Heart left ventricle (tissue), 16 donors: ENCODE data around the gene RBM44. TPM values are rescaled to one million over a fixed set of nuclear protein-coding genes. Genes with fewer than 3 reads are reported as not detected.

Experiments used
- ATAC-seq, 4 donors: fragments of 200-7000 bp; cut with Tn5 transposase; one replicate each; pipeline ENCODE4 v1.9.1; 2020 to 2022; ENCODE audit warnings: moderate library complexity in 4 of 4, mild to moderate bottlenecking in 3 of 4, moderate number of reproducible peaks in 1 of 4
- DNase-seq, 5 donors: peaks; one replicate each; pipeline ENCODE4 v3.0.0-alpha.2; 2020
- H3K27ac ChIP-seq, 12 donors: fragments of 200-600 bp; sonication (generic) in 4 of 12; one replicate each; pipeline versions ENCODE4 v1.5.0 to v1.8.0; 2016 to 2022; ENCODE audit warnings: mild to moderate bottlenecking in 2 of 12
- H3K27me3 ChIP-seq, 9 donors: fragments of 200-600 bp; sonication (generic) in 2 of 9; one replicate each; pipeline versions ENCODE4 v1.5.1 to v1.8.0; 2016 to 2022; ENCODE audit warnings: mild to moderate bottlenecking in 3 of 9
- H3K36me3 ChIP-seq, 9 donors: fragments of 200-600 bp; sonication (generic) in 2 of 9; one replicate each; pipeline versions ENCODE4 v1.5.0 to v1.8.0; 2018 to 2022; ENCODE audit warnings: mild to moderate bottlenecking in 2 of 9
- H3K4me1 ChIP-seq, 12 donors: fragments of 200-600 bp; sonication (generic) in 4 of 12; one replicate each; pipeline versions ENCODE4 v1.5.0 to v1.8.0; 2016 to 2022; ENCODE audit warnings: mild to moderate bottlenecking in 3 of 12
- H3K4me3 ChIP-seq, 12 donors: fragments of 200-600 bp; sonication (generic) in 4 of 12; one replicate each; pipeline versions ENCODE4 v1.5.0 to v1.8.0; 2017 to 2022; ENCODE audit warnings: mild to moderate bottlenecking in 9 of 12, moderate library complexity in 4 of 12
- H3K9me3 ChIP-seq, 12 donors: fragments of 200-600 bp; sonication (generic) in 4 of 12; one replicate each; pipeline versions ENCODE4 v1.5.0 to v1.8.0; 2016 to 2022; ENCODE audit warnings: mild to moderate bottlenecking in 1 of 12
- CTCF ChIP-seq, 12 donors: fragments of 200-600 bp; sonication (generic) in 4 of 12; IDR thresholded peaks; one replicate each; pipeline versions ENCODE4 v1.5.0 to v1.8.0; 2018 to 2022; ENCODE audit warnings: antibody characterized with exemption in 12 of 12, mild to moderate bottlenecking in 5 of 12
- POLR2A ChIP-seq, 2 donors: fragments of 450-650 bp; IDR thresholded peaks; one replicate each; pipeline ENCODE4 v1.6.1; 2017; ENCODE audit warnings: antibody characterized with exemption in 2 of 2, mild to moderate bottlenecking in 2 of 2, moderate library complexity in 2 of 2
- WGBS, 4 donors: extraction: QIAGEN DNeasy Blood & Tissue Kit in 2 of 4; methylation state at CpG; one replicate each; pipeline versions ENCODE4 v1.1.5 to v1.1.7; 2013 to 2018; 5-methylcytosine and 5-hydroxymethylcytosine counted together
- intact Hi-C, 10 donors: fragments of 100-400 bp; cut with DNase I; formaldehyde crosslinking; loops; one replicate each; pipeline versions ENCODE4 v1.11.1 to v1.14.2; 2022
- polyA plus RNA-seq, 2 donors: library from polyadenylated mRNA; stranded (reverse); fragments of 200-250 nt; gene quantifications; one replicate each; pipeline ENCODE4 v1.2.3, GENCODE V29; 2013
- total RNA-seq, 9 donors: library from RNA; depleted of rRNA in 2 of 9; stranded (reverse); fragments of >200 nt in 2 of 9; fragmentation: NEBNext Ultra II Directional in 3 of 9; extraction: Animal tissue kit (Norgen Biotek cat#: 25700) in 3 of 9; gene quantifications; one replicate each; pipeline versions ENCODE4 v1.1.0 to v1.2.4, GENCODE V29; 2016 to 2023
- donor health status: ischemic (EF 13 %, LVEDD 7.1; RV severe dilation, severe dysfunction).
- donor health status: healthy with polysubstance abuse.
- donor health status: DM: no; HTN: yes; CAD: no.
- donor health status: DM: no; HTN: no; CAD: no.
- donor health status: ischemic (EF 25% LVEDD 6.9; RV normal size, moderate dysfunction).
- donor health status: ischemic (EF 25% LVEDD 5.7; RV mildly dilated, moderate dysfunction).
- donor health status: healthy.
- donor health status: DM: yes; HTN: yes; CAD: no.
- donor health status: ischemic (EF 35%, LVEDD 5.7; RV mildly dilated, moderate dysfunction).
- donor health status: nonischemic (EF 11% LVEDD 7.7; RV severe dilation, severe dysfunction).
- donor health status: DM: yes; HTN: yes; CAD: no.
- donor health status: PGD.
- donor health status: ischemic (EF 29% LVEDD 5.4; RV normal size, mild dysfunction).
- donor health status: nonischemic (EF 23%, LVEDD 6.1; RV moderate dilation, normal function).

Gene RBM44
- total and polyA plus RNA-seq, 11 donors, result 0.16 to 0.94 (median 0.44) TPM

- no peak for ATAC-seq
- DNase-seq, result no peak
- Histone ChIP-seq H3K36me3 (no peaks in the 10 kb centered on the region), H3K27me3 (no peaks in the 10 kb centered on the region), H3K27ac (no peak overlapping the region), H3K4me1 (no peaks in the 10 kb centered on the region), H3K9me3 (peaks cover 0 to 17% (median 0%) of the 10 kb centered on the region in 12 donors), H3K4me3 (no peak overlapping the region)
- no peak for TF ChIP-seq POLR2A (IDR thresholded peaks at IDR 0.05)
- no peak for TF ChIP-seq CTCF (IDR thresholded peaks at IDR 0.05)
- intact Hi-C loops, result no loop called here
- WGBS, 4 donors, result 88 to 96% (median 92%) methylated on average over 23 to 34 of the region's 34 CpGs
Observed at GRCh38 chr2:237799060-237799428, 465 bp downstream of the RBM44 start.

- 90 to 98% (median 95%) methylated on average over 2 of the region's 2 CpGs for WGBS, 4 donors
- no peak overlapping the region for H3K27ac ChIP-seq
- no peak for TF ChIP-seq POLR2A (IDR thresholded peaks at IDR 0.05)
- no peak for TF ChIP-seq CTCF (IDR thresholded peaks at IDR 0.05)
- intact Hi-C loops, result no loop called here
- no peaks in the 10 kb centered on the region for H3K36me3 ChIP-seq
- peaks cover 0 to 4% (median 0%) of the 10 kb centered on the region in 12 donors for H3K4me1 ChIP-seq
- no peak for ATAC-seq
- no peaks in the 10 kb centered on the region for H3K27me3 ChIP-seq
- no peak for DNase-seq
- H3K9me3 ChIP-seq, result peaks cover 0 to 17% (median 0%) of the 10 kb centered on the region in 12 donors
- no peak overlapping the region for H3K4me3 ChIP-seq
Observed at GRCh38 chr2:237801466-237801865, 2.9 kb downstream of the RBM44 start.

GRCh38 chr2:237806334-237806733 is 7.8 kb downstream of the RBM44 start:
- Histone ChIP-seq H3K4me3 (no peak overlapping the region), H3K9me3 (no peaks in the 10 kb centered on the region), H3K36me3 (no peaks in the 10 kb centered on the region), H3K27me3 (no peaks in the 10 kb centered on the region), H3K27ac (no peak overlapping the region), H3K4me1 (peaks cover 0 to 6% (median 0%) of the 10 kb centered on the region in 12 donors)
- ATAC-seq, result peak; percentile 75 to 90 (median 78)
- no peak for DNase-seq
- TF ChIP-seq POLR2A (IDR thresholded peaks at IDR 0.05), result no peak
- TF ChIP-seq CTCF (IDR thresholded peaks at IDR 0.05), result no peak
- 27 to 39% (median 30%) methylated on average over 2 of the region's 2 CpGs for WGBS, 4 donors
- intact Hi-C loops, result no loop called here

GRCh38 chr2:237815637-237816036 is 17.1 kb downstream of the RBM44 start:
- ATAC-seq, result no peak
- 79 to 91% (median 83%) methylated on average over 1 of the region's 1 CpG for WGBS, 4 donors
- H3K9me3 ChIP-seq, result no peaks in the 10 kb centered on the region
- H3K4me1 ChIP-seq, result peaks cover 0 to 4% (median 0%) of the 10 kb centered on the region in 12 donors
- intact Hi-C loops, result no loop called here
- no peak overlapping the region for H3K4me3 ChIP-seq
- no peaks in the 10 kb centered on the region for H3K36me3 ChIP-seq
- no peak overlapping the region for H3K27ac ChIP-seq
- no peak for TF ChIP-seq CTCF (IDR thresholded peaks at IDR 0.05)
- no peak for TF ChIP-seq POLR2A (IDR thresholded peaks at IDR 0.05)
- no peak for DNase-seq
- no peaks in the 10 kb centered on the region for H3K27me3 ChIP-seq
